Measurements from ENCODE around the gene CBY3. TPM values are rescaled to one million over a fixed set of nuclear protein-coding genes. Genes with fewer than 3 reads are reported as not detected.
"Not testable (repeated sequence)": the region's sequence is repeated elsewhere in the genome, so short reads cannot be mapped to it uniquely, and the experiment has no call there.

The CBY3 gene
- polyA plus RNA-seq, 1 donor from 2014 or later: 0.90 TPM

DNA sequence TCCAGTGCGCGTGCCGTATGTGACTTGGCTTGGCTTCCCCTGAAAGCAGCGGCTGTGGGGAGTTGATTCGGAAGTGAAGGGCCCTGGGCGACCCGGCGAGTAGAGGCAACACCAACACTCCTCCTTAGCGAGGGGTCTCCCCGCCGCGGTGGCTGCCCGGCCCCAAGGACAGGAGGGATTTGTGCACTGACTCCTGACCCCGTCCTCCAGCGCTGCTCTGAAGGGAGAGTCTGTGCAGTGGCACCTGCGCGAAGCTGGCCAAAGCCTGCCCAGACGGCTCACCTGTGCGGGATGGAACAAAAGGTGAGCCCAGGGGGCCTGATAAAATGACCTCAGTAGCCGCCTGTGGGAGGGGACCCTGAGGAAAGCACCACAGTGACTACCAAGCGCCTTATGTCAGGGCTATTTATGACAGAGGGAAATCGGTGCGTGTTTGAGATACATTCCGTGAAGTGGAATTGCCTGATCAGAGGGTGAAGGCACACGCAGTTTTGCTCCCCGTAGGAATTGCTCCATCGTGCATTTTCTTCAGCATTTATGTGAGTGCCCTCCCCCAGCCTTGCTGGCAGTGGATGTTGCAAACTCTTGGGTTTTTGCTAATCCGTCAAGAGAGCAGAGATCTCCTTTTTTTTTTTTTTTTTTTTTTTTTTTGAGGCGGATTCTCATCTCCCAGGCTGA is 22.5 kb downstream of the CBY3 start:
- not testable (repeated sequence) for H4K20me1 ChIP-seq (ENCODE audit: insufficient read depth); H3K9me2 ChIP-seq (ENCODE audit: insufficient read depth, low read length); H3F3A ChIP-seq (ENCODE audit: insufficient read depth, low read length, poor library complexity, severe bottlenecking); H3K9me3 ChIP-seq (ENCODE audit: low read length); H3K36me3 ChIP-seq (ENCODE audit: insufficient read depth, low read length); H3K79me2 ChIP-seq (replicated peaks; ENCODE audit: insufficient read depth, low read length); H3K27me3 ChIP-seq (ENCODE audit: insufficient read depth, low read depth, low read length)
- H3K9ac ChIP-seq (ENCODE audit: low read length): peak overlapping the region; percentile 63
- peak overlapping the region; percentile 14 for H2AFZ ChIP-seq (ENCODE audit: low read depth, low read length)
- H3K4me2 ChIP-seq (ENCODE audit: low read length): peak overlapping the region; percentile 61
- peak overlapping the region; percentile 70 for H3K27ac ChIP-seq (ENCODE audit: low read length)
- peak; percentile 9 for TF ChIP-seq POLR2AphosphoS5 (IDR thresholded peaks at IDR 0.05)
- H3K4me3 ChIP-seq (ENCODE audit: low read length): peak overlapping the region; percentile 68

DNA sequence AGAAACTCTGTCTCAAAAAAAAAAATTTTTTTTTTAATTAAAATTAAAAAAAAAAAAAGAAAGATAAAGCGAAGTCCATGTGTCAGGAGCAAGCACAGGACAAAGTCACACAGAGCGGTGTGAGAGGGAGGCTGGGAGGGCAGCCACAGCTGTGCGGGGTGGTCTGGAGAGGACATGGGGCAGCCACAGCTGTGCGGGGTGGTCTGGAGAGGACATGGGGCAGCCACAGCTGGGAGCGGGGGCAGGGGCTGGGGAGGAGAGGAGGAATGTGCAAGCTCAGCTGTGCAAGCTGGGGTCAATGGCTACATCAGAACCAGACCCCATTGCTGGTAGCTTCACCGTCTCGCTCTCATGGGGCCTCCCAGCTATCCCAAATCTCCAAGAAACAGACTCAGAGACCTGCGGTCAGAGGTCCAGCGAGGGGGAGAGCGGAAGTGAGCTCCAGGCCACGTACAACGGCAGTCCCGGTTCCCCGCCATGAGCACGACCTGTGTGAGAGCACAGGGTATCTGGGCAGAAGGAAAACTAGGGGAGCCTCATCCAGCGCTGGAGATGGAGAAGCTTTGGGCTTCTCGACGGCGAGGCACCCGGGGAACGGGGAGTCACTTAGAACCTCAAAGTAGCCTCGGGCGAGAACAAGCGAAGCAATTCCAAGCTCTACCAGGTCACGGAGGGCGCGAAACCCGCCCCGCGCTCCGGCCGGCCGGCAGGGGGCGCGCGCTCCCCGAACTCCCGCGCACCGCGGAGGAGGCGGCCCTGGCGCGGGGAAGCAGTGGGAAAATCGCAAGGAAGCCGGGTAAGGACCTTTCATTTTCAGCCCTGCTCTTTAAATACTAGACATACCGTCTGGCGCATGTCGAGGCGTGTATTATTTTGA is 23.3 kb downstream of the CBY3 start:
- H3K79me2 ChIP-seq (replicated peaks; ENCODE audit: insufficient read depth, low read length); H3F3A ChIP-seq (ENCODE audit: insufficient read depth, low read length, poor library complexity, severe bottlenecking); H3K4me2 ChIP-seq (ENCODE audit: low read length); H3K27ac ChIP-seq (ENCODE audit: low read length); H3K9me2 ChIP-seq (ENCODE audit: insufficient read depth, low read length); H3K9me3 ChIP-seq (ENCODE audit: low read length); H3K9ac ChIP-seq (ENCODE audit: low read length); H2AFZ ChIP-seq (ENCODE audit: low read depth, low read length); H3K36me3 ChIP-seq (ENCODE audit: insufficient read depth, low read length); H3K27me3 ChIP-seq (ENCODE audit: insufficient read depth, low read depth, low read length); H3K4me3 ChIP-seq (ENCODE audit: low read length); H4K20me1 ChIP-seq (ENCODE audit: insufficient read depth): not testable (repeated sequence)

DNA sequence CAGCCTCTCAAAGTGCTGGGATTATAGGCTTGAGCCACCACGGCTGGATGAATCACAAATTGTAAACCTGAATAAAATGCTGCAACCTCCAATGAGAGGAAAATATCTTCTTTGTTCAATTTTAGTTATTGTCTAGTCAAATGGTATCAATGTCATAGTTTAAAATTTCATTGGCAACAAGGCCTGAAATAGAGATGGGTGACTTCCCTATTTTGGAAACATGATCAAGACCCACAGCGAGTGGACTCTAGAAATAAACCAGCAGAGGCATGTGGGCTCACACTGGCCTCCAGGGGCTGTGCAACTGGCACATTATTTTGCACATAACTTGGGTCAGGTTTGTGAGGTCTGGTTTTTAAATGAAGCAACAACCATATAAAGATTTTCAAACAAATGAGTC is 27.7 kb downstream of the CBY3 start:
- H3K27me3 ChIP-seq (ENCODE audit: insufficient read depth, low read depth, low read length); H3K79me2 ChIP-seq (replicated peaks; ENCODE audit: insufficient read depth, low read length); H3K9ac ChIP-seq (ENCODE audit: low read length); H2AFZ ChIP-seq (ENCODE audit: low read depth, low read length); H4K20me1 ChIP-seq (ENCODE audit: insufficient read depth); H3K9me2 ChIP-seq (ENCODE audit: insufficient read depth, low read length); H3K27ac ChIP-seq (ENCODE audit: low read length); H3K4me2 ChIP-seq (ENCODE audit: low read length); H3K9me3 ChIP-seq (ENCODE audit: low read length); H3F3A ChIP-seq (ENCODE audit: insufficient read depth, low read length, poor library complexity, severe bottlenecking); H3K4me3 ChIP-seq (ENCODE audit: low read length); H3K36me3 ChIP-seq (ENCODE audit: insufficient read depth, low read length): not testable (repeated sequence)

DNA sequence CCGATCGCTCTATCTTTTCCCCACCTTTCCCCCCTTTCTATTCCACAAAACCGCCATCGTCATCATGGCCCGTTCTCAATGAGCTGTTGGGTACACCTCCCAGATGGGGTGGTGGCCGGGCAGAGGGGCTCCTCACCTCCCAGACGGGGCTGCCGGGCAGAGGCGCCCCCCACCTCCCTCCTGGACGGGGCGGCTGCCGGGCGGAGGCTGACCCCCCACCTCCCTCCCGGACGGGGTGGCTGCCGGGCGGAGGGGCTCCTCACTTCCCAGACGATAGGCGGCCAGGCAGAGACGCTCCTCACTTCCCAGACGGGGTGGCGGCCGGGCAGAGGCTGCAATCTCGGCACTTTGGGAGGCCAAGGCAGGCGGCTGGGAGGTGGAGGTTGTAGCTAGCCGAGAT is 30.6 kb downstream of the CBY3 start:
- not testable (repeated sequence) for H4K20me1 ChIP-seq (ENCODE audit: insufficient read depth); H3K9me3 ChIP-seq (ENCODE audit: low read length); H3F3A ChIP-seq (ENCODE audit: insufficient read depth, low read length, poor library complexity, severe bottlenecking); H3K9me2 ChIP-seq (ENCODE audit: insufficient read depth, low read length); H2AFZ ChIP-seq (ENCODE audit: low read depth, low read length); H3K27me3 ChIP-seq (ENCODE audit: insufficient read depth, low read depth, low read length); H3K36me3 ChIP-seq (ENCODE audit: insufficient read depth, low read length); H3K4me2 ChIP-seq (ENCODE audit: low read length); H3K79me2 ChIP-seq (replicated peaks; ENCODE audit: insufficient read depth, low read length); H3K9ac ChIP-seq (ENCODE audit: low read length); H3K4me3 ChIP-seq (ENCODE audit: low read length); H3K27ac ChIP-seq (ENCODE audit: low read length)

DNA sequence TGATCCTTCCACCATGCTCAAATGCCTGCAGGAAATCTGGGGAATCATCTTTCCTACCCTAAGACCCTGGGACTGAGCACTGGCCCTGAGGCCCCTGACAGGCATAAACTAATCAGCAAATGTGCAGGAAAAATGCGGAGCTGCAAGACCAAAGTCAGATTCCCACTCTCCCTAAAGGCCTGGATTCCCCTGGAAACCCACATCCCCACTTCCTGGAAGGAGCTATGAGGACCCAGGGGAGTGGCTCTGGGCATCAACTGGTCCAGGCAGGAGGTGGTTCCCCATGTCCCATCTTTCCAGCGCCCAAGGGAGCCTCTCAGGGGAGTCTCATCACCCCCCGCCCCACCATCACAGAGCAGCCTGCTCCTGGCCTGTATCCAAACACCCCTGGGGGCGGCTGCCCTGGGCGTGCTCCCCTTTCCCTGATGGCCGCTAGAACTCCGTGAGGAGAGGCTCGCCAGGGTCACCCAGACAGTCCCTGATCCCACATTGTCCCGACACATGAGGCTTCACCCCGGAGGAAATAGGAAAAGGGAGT is 31.6 kb downstream of the CBY3 start:
- H4K20me1 ChIP-seq (ENCODE audit: insufficient read depth); H3K27me3 ChIP-seq (ENCODE audit: insufficient read depth, low read depth, low read length); H3K27ac ChIP-seq (ENCODE audit: low read length); H3K9ac ChIP-seq (ENCODE audit: low read length); H3F3A ChIP-seq (ENCODE audit: insufficient read depth, low read length, poor library complexity, severe bottlenecking); H3K9me3 ChIP-seq (ENCODE audit: low read length); H3K9me2 ChIP-seq (ENCODE audit: insufficient read depth, low read length); H3K4me2 ChIP-seq (ENCODE audit: low read length); H3K4me3 ChIP-seq (ENCODE audit: low read length); H3K36me3 ChIP-seq (ENCODE audit: insufficient read depth, low read length); H2AFZ ChIP-seq (ENCODE audit: low read depth, low read length); H3K79me2 ChIP-seq (replicated peaks; ENCODE audit: insufficient read depth, low read length): not testable (repeated sequence)

Measured in neural cell (in vitro differentiated cells).